B cell (primary cell): ENCODE data around the gene CRY2.

Source experiments
- CTCF ChIP-seq: fragments of 200-600 bp; IDR thresholded peaks from one replicate; pipeline ENCODE4 v1.8.0; 2022; ENCODE audit warnings: antibody characterized with exemption, mild to moderate bottlenecking
- EZH2 ChIP-seq: IDR thresholded peaks from 2 replicates; pipeline ENCODE4 v1.6.1; 2012; ENCODE audit warnings: borderline replicate concordance, low read depth, mild to moderate bottlenecking, moderate library complexity, low read length; ENCODE audit not compliant: insufficient read depth, poor library complexity, severe bottlenecking

DNA sequence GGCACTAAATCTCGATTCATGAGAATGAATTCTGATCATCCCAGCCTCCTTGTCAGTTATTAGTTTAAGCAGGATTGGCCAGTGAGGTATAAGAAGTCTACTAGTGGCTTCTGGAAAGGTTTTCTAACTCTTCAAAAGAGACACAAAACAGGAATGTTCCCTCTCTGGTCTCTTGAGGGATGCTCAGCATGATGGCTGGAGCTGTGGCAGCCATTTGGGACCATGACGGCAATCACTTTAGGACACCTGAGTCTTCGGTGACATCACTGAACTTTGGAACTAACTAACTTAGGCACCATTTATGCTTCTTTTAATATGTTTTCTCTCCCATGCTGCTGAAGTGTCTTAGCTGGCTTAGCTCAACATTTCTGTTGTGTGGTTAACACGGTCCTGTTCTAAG lies 20.2 kb upstream of the CRY2 start:
- TF ChIP-seq CTCF (no peak), EZH2 (no peak)
